CD4-positive, alpha-beta memory T cell (primary cell): ENCODE results near the gene HDHD3. TPM values are rescaled to one million over a fixed set of nuclear protein-coding genes. Genes with fewer than 3 reads are reported as not detected.

Source experiments
- CTCF ChIA-PET: fragments of 350-600 bp; sonication (Branson Sonifier 250); formaldehyde crosslinking; loops from one replicate; lab custom pipeline; 2021; ENCODE audit warnings: inconsistent platforms; ENCODE audit not compliant: partially characterized antibody; lab: Charles Lee
- POLR2A ChIA-PET: fragments of 350-600 bp; sonication (Branson Sonifier 250); formaldehyde crosslinking; loops from one replicate; lab custom pipeline; 2021; ENCODE audit not compliant: partially characterized antibody; lab: Charles Lee
- DNase-seq, 5 donors: peaks; one replicate each; pipeline versions ENCODE4 v3.0.0 to v3.0.0-alpha.2; 2020 to 2022; ENCODE audit warnings: mixed read lengths in 1 of 5
- H3K27ac ChIP-seq: one replicate; pipeline ENCODE4 v1.7.0; 2013; ENCODE audit warnings: low read depth, low read length
- H3K27me3 ChIP-seq: 2 replicates; pipeline ENCODE4 v1.7.0; 2013; ENCODE audit warnings: mild to moderate bottlenecking, low read length, moderate library complexity; ENCODE audit not compliant: insufficient read depth
- H3K36me3 ChIP-seq: 2 replicates; pipeline ENCODE4 v1.7.0; 2013; ENCODE audit warnings: mild to moderate bottlenecking, low read length, moderate library complexity; ENCODE audit not compliant: insufficient read depth
- H3K4me1 ChIP-seq: 2 replicates; pipeline ENCODE4 v1.7.0; 2013; ENCODE audit warnings: mild to moderate bottlenecking, low read length, moderate library complexity; ENCODE audit not compliant: insufficient read depth
- H3K4me3 ChIP-seq, 2 donors: one replicate each; pipeline ENCODE4 v1.7.0; 2013; ENCODE audit warnings: low read length in 2 of 2, mild to moderate bottlenecking in 1 of 2
- H3K9me3 ChIP-seq, 2 donors: one replicate each; pipeline ENCODE4 v1.7.0; 2013; ENCODE audit warnings: low read length in 2 of 2, control low read depth in 1 of 2; ENCODE audit not compliant: control insufficient read depth in 1 of 2
- H3K27ac Mint-ChIP-seq, 7 donors: one replicate each; pipeline ENCODE4 v1.8.0; 2020 to 2021; ENCODE audit warnings: mixed read lengths in 7 of 7, mild to moderate bottlenecking in 6 of 7, inconsistent platforms in 3 of 7, moderate library complexity in 3 of 7
- H3K27me3 Mint-ChIP-seq, 2 donors: one replicate each; pipeline ENCODE4 v1.8.0; 2020 to 2021; ENCODE audit warnings: mixed read lengths in 2 of 2
- H3K36me3 Mint-ChIP-seq, 2 donors: one replicate each; pipeline ENCODE4 v1.8.0; 2020 to 2021; ENCODE audit warnings: mixed read lengths in 2 of 2, inconsistent platforms in 1 of 2, mild to moderate bottlenecking in 1 of 2
- H3K4me1 Mint-ChIP-seq, 4 donors: one replicate each; pipeline ENCODE4 v1.8.0; 2020 to 2021; ENCODE audit warnings: mixed read lengths in 4 of 4, mild to moderate bottlenecking in 1 of 4
- H3K4me3 Mint-ChIP-seq, 8 donors: one replicate each; pipeline ENCODE4 v1.8.0; 2020 to 2021; ENCODE audit warnings: mixed read lengths in 8 of 8, mild to moderate bottlenecking in 7 of 8, moderate library complexity in 6 of 8, inconsistent platforms in 3 of 8
- H3K9me3 Mint-ChIP-seq, 8 donors: one replicate each; pipeline ENCODE4 v1.8.0; 2020 to 2021; ENCODE audit warnings: mixed read lengths in 8 of 8, mild to moderate bottlenecking in 5 of 8, inconsistent platforms in 3 of 8, moderate library complexity in 1 of 8
- intact Hi-C: fragments of 100-400 bp; cut with micrococcal nuclease; formaldehyde crosslinking; loops from one replicate; pipeline ENCODE4 v1.15.1; 2023
- polyA plus RNA-seq, 2 donors: library from polyadenylated mRNA; unstranded; fragments of 300-500 nt; fragmentation: Illumina TruSeq; gene quantifications; one replicate each; pipeline ENCODE4 v1.2.3, GENCODE V29; 2021
- total RNA-seq, 2 experiments: library from RNA; stranded (reverse); gene quantifications; one replicate each; pipeline ENCODE4 v1.2.3, GENCODE V29; 2021

Gene HDHD3
- total RNA-seq (10 to 100 TPM; 29.9 to 32.8 TPM), polyA plus RNA-seq (10 to 100 TPM; 40.8 to 52.3 TPM)

DNA sequence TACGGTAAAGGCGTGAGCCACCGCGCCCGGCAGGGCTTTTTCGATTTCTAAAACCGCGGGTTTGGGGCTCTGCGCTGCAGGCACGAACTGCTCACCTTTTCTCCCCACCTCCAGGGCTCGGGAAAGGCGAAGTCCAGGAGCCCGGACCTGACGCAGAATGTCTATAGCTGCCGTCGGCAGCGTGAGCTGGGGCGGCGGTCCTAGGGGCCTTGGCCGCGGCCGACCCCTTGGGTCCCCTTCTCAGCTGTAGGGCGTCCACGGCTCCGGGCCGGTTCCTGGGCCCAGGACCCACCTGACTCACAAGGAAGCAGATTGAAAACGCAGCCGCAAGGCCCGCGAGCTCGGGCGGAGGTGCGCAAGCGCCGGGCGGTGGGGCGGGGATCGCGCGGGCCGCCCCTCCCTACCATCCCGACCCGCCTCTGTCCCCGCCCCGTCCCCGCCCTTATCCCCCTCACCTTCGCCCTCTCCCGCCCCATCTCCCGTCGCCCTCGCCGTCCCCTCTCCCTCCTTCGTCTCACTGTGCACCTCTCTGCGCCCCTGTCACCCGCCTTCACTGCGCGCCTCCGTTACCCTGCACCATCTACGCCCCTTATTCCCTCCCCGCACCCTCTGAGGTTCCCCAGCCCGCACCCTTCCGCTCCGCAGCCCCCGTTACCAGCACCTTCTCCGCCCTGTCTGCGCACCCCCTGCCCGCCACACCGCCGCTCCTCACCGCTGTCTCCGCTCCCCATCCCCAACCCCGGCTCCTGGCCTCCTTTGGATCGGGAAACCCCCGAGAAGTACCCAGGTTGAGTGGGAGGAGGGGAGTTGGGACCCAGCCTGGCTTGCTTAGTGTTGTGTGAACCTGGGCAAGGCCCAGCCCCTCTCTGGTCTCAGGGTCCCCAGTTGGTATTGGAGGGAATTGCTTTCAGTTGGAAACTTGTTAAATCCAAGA is at the start of gene HDHD3:
Gene HDHD3 (minus strand): TSS at position 353 of the 934 bp plus-strand sequence. CDS start 2,632 bp downstream, outside the sequence.
- H3K4me1 Mint-ChIP-seq, result peaks cover 12 to 23% (median 17%) of the 10 kb centered on the region in 4 donors
- peaks cover 13% of the 10 kb centered on the region for H3K4me1 ChIP-seq
- H3K27me3 Mint-ChIP-seq, result no peaks in the 10 kb centered on the region
- H3K27ac ChIP-seq, result peak within 1 kb of the TSS; percentile 66
- intact Hi-C loops, result loop anchor here (1.0 to 10.0 kb wide), 5 partner anchors 24 to 152 kb away; partner anchors contain the start of genes ALAD, C9orf43, FKBP15 and POLE3
- peak within 1 kb of the TSS; percentile 74 to 96 (median 89) for H3K27ac Mint-ChIP-seq
- H3K4me3 ChIP-seq, result peak within 1 kb of the TSS; percentile 57 to 92
- H3K9me3 ChIP-seq, result no peaks in the 10 kb centered on the region
- H3K4me3 Mint-ChIP-seq, result peak within 1 kb of the TSS; percentile 88 to 93 (median 90)
- H3K9me3 Mint-ChIP-seq, result no peaks in the 10 kb centered on the region
- peaks cover 16% of the 10 kb centered on the region for H3K36me3 ChIP-seq
- ChIA-PET CTCF (interaction anchor here (0.6 to 1.9 kb wide), 6 partner anchors 12 to 1450 kb away, joined by 3 to 11 read pairs (median 3); partner anchors contain the start of genes ALAD, CDC26, PRPF4 and WDR31), POLR2A (interaction anchor here (1.0 to 2.3 kb wide), 12 partner anchors 10 to 205 kb away, joined by 3 to 19 read pairs (median 8); partner anchors contain the start of genes ALAD, BSPRY, C9orf43 and CDC26)
- DNase-seq, result peak; percentile 78 to 81 (median 80)
- peaks cover 3 to 16% of the 10 kb centered on the region in 2 donors for H3K36me3 Mint-ChIP-seq
- H3K27me3 ChIP-seq, result no peaks in the 10 kb centered on the region

GRCh38 chr9:113425072-113425471 is 48.3 kb upstream of the HDHD3 start:
- CTCF ChIA-PET, result no interaction called here
- H3K4me3 Mint-ChIP-seq, result no peak overlapping the region
- POLR2A ChIA-PET, result no interaction called here
- Histone ChIP-seq H3K4me3 (no peak overlapping the region), H3K9me3 (no peaks in the 10 kb centered on the region), H3K36me3 (no peaks in the 10 kb centered on the region), H3K27me3 (no peaks in the 10 kb centered on the region), H3K27ac (no peak overlapping the region), H3K4me1 (no peaks in the 10 kb centered on the region)
- no peak overlapping the region for H3K27ac Mint-ChIP-seq
- no peaks in the 10 kb centered on the region for H3K4me1 Mint-ChIP-seq
- DNase-seq, result no peak
- intact Hi-C loops, result no loop called here
- no peaks in the 10 kb centered on the region for H3K9me3 Mint-ChIP-seq
- no peaks in the 10 kb centered on the region for H3K36me3 Mint-ChIP-seq
- peaks cover 3 to 5% of the 10 kb centered on the region in 2 donors for H3K27me3 Mint-ChIP-seq

DNA sequence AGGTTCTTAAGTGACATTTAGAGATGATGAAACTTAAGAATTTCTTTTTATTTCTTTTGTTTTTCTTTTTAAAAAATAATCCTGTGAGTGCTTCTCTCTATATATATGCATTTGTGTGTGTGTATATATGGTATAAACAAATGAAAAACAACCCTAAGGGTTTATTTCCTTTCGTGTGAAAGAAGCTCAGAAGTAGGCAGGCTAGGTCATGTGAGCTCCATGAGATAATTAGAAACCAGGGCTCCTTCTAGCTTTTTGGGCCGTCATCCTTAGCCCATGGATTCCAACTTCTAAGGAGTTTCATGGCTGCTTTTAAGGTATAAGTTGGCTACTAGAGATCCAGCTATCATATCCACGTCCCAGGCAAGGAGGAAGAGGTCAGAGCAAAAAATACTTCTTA is 44.9 kb upstream of the HDHD3 start:
- POLR2A ChIA-PET, result no interaction called here
- H3K27ac Mint-ChIP-seq, result no peak overlapping the region
- H3K27me3 Mint-ChIP-seq, result peaks cover 3 to 5% of the 10 kb centered on the region in 2 donors
- H3K9me3 ChIP-seq, result no peaks in the 10 kb centered on the region
- H3K4me3 Mint-ChIP-seq, result no peak overlapping the region
- intact Hi-C loops, result no loop called here
- no peaks in the 10 kb centered on the region for H3K27me3 ChIP-seq
- no peaks in the 10 kb centered on the region for H3K36me3 ChIP-seq
- DNase-seq, result no peak
- no peaks in the 10 kb centered on the region for H3K36me3 Mint-ChIP-seq
- no peak overlapping the region for H3K27ac ChIP-seq
- H3K4me3 ChIP-seq, result no peak overlapping the region
- no peaks in the 10 kb centered on the region for H3K9me3 Mint-ChIP-seq
- H3K4me1 Mint-ChIP-seq, result no peaks in the 10 kb centered on the region
- no peaks in the 10 kb centered on the region for H3K4me1 ChIP-seq
- CTCF ChIA-PET, result interaction anchor here (0.9 kb wide), 1 partner anchor 15 kb away, joined by 4 read pairs; no protein-coding TSS in a partner anchor

DNA sequence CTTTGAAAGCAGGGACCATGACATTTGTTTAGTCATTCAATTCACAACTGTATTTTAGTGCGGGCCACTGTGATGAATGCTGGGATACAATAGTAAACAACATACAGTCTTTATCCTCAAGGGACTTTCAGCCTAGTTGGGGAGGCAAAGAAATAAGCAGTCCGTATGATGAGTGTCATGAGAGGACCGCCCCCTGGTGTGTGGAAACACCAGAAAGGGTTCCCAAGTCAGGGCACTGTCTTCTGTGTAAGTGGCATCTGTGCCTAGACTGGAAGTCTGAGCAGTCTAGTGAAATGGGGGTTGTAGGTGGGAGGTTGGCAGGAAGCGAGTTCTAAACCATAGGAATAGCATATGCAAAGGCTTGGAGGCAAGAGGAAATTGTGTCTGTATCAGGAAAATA is 40.6 kb upstream of the HDHD3 start:
- Mint-ChIP-seq H3K4me1 (no peaks in the 10 kb centered on the region), H3K9me3 (no peaks in the 10 kb centered on the region), H3K36me3 (no peaks in the 10 kb centered on the region), H3K27me3 (no peaks in the 10 kb centered on the region), H3K4me3 (no peak overlapping the region), H3K27ac (no peak overlapping the region)
- Histone ChIP-seq H3K27me3 (no peaks in the 10 kb centered on the region), H3K27ac (no peak overlapping the region), H3K36me3 (no peaks in the 10 kb centered on the region), H3K4me3 (no peak overlapping the region), H3K4me1 (no peaks in the 10 kb centered on the region), H3K9me3 (no peaks in the 10 kb centered on the region)
- intact Hi-C loops, result no loop called here
- ChIA-PET POLR2A (no interaction called here), CTCF (no interaction called here)
- no peak for DNase-seq

- Histone ChIP-seq H3K4me3 (no peak overlapping the region), H3K27me3 (no peaks in the 10 kb centered on the region), H3K4me1 (peaks cover 4% of the 10 kb centered on the region), H3K27ac (no peak overlapping the region), H3K36me3 (no peaks in the 10 kb centered on the region), H3K9me3 (no peaks in the 10 kb centered on the region)
- peaks cover 0 to 5% (median under 1%) of the 10 kb centered on the region in 4 donors for H3K4me1 Mint-ChIP-seq
- no peaks in the 10 kb centered on the region for H3K9me3 Mint-ChIP-seq
- ChIA-PET POLR2A (no interaction called here), CTCF (no interaction called here)
- no peak overlapping the region for H3K4me3 Mint-ChIP-seq
- intact Hi-C loops, result no loop called here
- no peaks in the 10 kb centered on the region for H3K27me3 Mint-ChIP-seq
- no peaks in the 10 kb centered on the region for H3K36me3 Mint-ChIP-seq
- DNase-seq, result no peak
- no peak overlapping the region for H3K27ac Mint-ChIP-seq
These were observed 39.4 kb upstream of the HDHD3 start for GRCh38 chr9:113416149-113416721.

DNA sequence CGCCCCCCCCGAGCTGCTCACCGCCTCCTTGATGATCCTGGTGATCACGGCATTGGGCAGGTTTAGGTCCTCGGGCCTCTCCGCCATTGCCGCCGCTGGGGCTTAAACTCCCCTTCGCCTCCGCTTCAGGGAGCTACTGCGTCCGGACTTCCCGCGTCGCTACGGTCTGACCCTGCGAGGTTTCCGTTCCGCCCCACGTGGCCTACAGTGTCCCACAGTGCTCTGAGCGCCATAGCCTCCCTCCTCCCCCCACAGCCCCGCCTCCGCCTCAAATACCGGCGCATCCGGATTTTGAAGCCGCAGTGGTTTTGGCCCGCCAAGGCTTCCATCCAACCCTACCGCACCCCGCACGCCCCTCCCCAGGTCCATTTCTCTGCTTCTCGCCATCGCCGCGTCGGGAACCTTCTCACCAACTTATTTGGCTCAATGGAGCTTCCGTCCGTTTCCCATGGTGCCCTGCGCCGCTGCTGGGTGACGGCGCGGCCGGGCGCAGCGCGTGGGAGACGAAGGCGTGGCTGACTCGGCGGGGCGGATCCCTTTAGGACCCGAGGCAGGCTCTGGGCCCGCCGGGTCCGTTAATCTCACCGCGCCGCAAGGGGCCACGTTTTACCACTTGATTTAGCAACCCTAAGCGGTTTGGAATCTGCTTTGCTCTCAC is 33.5 kb upstream of the HDHD3 start, which contains the start of the genes C9orf43 and POLE3:
Gene C9orf43 (plus strand): TSS at position 541 of the 658 bp plus-strand sequence. CDS start 2,747 bp downstream, outside the sequence.
Gene POLE3 (minus strand): TSS at position 469 of the 658 bp plus-strand sequence. CDS start 382 bp downstream, at position 87.
- H3K4me3 ChIP-seq, result peak within 1 kb of the TSS; percentile 65 to 88
- CTCF ChIA-PET, result interaction anchor here (1.0 to 4.7 kb wide), 17 partner anchors 10 to 245 kb away, joined by 3 to 56 read pairs (median 4); partner anchors contain the start of genes ALAD, CDC26 and PRPF4

More for the DNA sequence above, 33.5 kb upstream of the HDHD3 start, which contains the start of the genes C9orf43 and POLE3:
- H3K27me3 ChIP-seq, result no peaks in the 10 kb centered on the region
- Mint-ChIP-seq H3K36me3 (peaks cover 22 to 39% of the 10 kb centered on the region in 2 donors), H3K4me1 (peaks cover 17 to 44% (median 33%) of the 10 kb centered on the region in 4 donors), H3K27me3 (peaks cover 2 to 3% of the 10 kb centered on the region in 2 donors), H3K9me3 (peaks cover 0 to 3% (median 0%) of the 10 kb centered on the region in 8 donors), H3K27ac (peak within 1 kb of the TSS; percentile 99 to 100 (median 99)), H3K4me3 (peak within 1 kb of the TSS; percentile 95 to 100 (median 98))
- peak within 1 kb of the TSS; percentile 84 for H3K27ac ChIP-seq
- H3K36me3 ChIP-seq, result peaks cover 18% of the 10 kb centered on the region
- no peaks in the 10 kb centered on the region for H3K9me3 ChIP-seq
- intact Hi-C loops, result loop anchor here (1.0 to 2.0 kb wide), 8 partner anchors 9 to 692 kb away; partner anchors contain the start of genes ALAD, CDC26, FKBP15 and HDHD3
- POLR2A ChIA-PET, result interaction anchor here (0.6 to 4.9 kb wide), 19 partner anchors 9 to 1031 kb away, joined by 3 to 93 read pairs (median 5); partner anchors contain the start of genes ALAD, BSPRY, CDC26 and FKBP15
- peaks cover 27% of the 10 kb centered on the region for H3K4me1 ChIP-seq
- DNase-seq, result peak; percentile 94 to 97 (median 95)
